NCI-H510A (cell line): ENCODE results near the gene SLC51A.

Experiments used
- DNase-seq: peaks from one replicate; lab custom pipeline; 2025; lab: John Stamatoyannopoulos, UW

The SLC51A gene

GRCh38 chr3:196216681-196217211 lies 412 bp downstream of the SLC51A start:
- no peak for DNase-seq

- DNase-seq = no peak
Observed at GRCh38 chr3:196217307-196218154, 1.2 kb downstream of the SLC51A start.

GRCh38 chr3:196218155-196218712 lies 1.9 kb downstream of the SLC51A start:
- no peak for DNase-seq

- DNase-seq = peak; percentile 23
Observed at GRCh38 chr3:196219194-196219969, 3.0 kb downstream of the SLC51A start.

GRCh38 chr3:196219970-196220311 lies 3.6 kb downstream of the SLC51A start:
- no peak for DNase-seq

GRCh38 chr3:196220587-196220986 lies 4.3 kb downstream of the SLC51A start:
- no peak for DNase-seq

- DNase-seq = no peak
Observed at GRCh38 chr3:196220991-196221390, 4.7 kb downstream of the SLC51A start.

- no peak for DNase-seq
Observed at GRCh38 chr3:196222876-196223595, 6.7 kb downstream of the SLC51A start.

- no peak for DNase-seq
Observed at GRCh38 chr3:196225086-196225485, 8.8 kb downstream of the SLC51A start.

- no peak for DNase-seq
Observed at GRCh38 chr3:196225763-196226364, 9.5 kb downstream of the SLC51A start.

- no peak for DNase-seq
Observed at GRCh38 chr3:196227121-196227561, 10.8 kb downstream of the SLC51A start.

- DNase-seq = no peak
Observed at GRCh38 chr3:196227629-196228493, 11.5 kb downstream of the SLC51A start.

- DNase-seq = no peak
Observed at GRCh38 chr3:196232154-196232881, 16.0 kb downstream of the SLC51A start.

GRCh38 chr3:196232882-196233251 lies 16.5 kb downstream of the SLC51A start:
- DNase-seq = no peak

- no peak for DNase-seq
Observed at GRCh38 chr3:196235452-196236122, 19.3 kb downstream of the SLC51A start.

- DNase-seq = no peak
Observed at GRCh38 chr3:196236223-196236622, 19.9 kb downstream of the SLC51A start.

- DNase-seq = no peak
Observed at GRCh38 chr3:196237203-196237602, 20.9 kb downstream of the SLC51A start.

GRCh38 chr3:196238612-196239560 lies 22.6 kb downstream of the SLC51A start:
- no peak for DNase-seq
